ENCODE data around the gene DENND1A. TPM values are rescaled to one million over a fixed set of nuclear protein-coding genes. Genes with fewer than 3 reads are reported as not detected.

Gene DENND1A
- total and polyA plus RNA-seq, 12 donors = 7.3 to 36.7 (median 19.6) TPM

- intact Hi-C loops (cut with DNase I) = no loop called here
- Histone ChIP-seq H3K27me3 (no peaks in the 10 kb centered on the region), H3K36me3 (replicated peaks in 1 of 2) (no peaks in the 10 kb centered on the region), H3K4me1 (replicated peaks in 1 of 2) (no peaks in the 10 kb centered on the region), H3K9me3 (replicated peaks in 1 of 3) (no peaks in the 10 kb centered on the region), H3K27ac (no peak overlapping the region), H3K4me3 (no peak overlapping the region)
- no peak for DNase-seq
- TF ChIP-seq POLR2A (IDR thresholded peaks at IDR 0.05) (no peak), CTCF (IDR thresholded peaks at IDR 0.05) (no peak)
- WGBS, 4 donors = 79 to 86% (median 83%) methylated on average over 20 of the region's 20 CpGs
Measured at GRCh38 chr9:123407217-123407851, 522.6 kb downstream of the DENND1A start.

GRCh38 chr9:123406691-123407216 is 523.2 kb downstream of the DENND1A start:
- 70 to 78% (median 75%) methylated on average over 12 to 13 of the region's 13 CpGs for WGBS, 4 donors
- intact Hi-C loops (cut with DNase I) = no loop called here
- DNase-seq = no peak

GRCh38 chr9:123406016-123406415 is 523.9 kb downstream of the DENND1A start:
- Histone ChIP-seq H3K4me3 (no peak overlapping the region), H3K9me3 (replicated peaks in 1 of 3) (no peaks in the 10 kb centered on the region), H3K27me3 (no peaks in the 10 kb centered on the region), H3K36me3 (replicated peaks in 1 of 2) (no peaks in the 10 kb centered on the region), H3K4me1 (replicated peaks in 1 of 2) (no peaks in the 10 kb centered on the region), H3K27ac (no peak overlapping the region)
- 81 to 100% (median 93%) methylated on average over 3 to 6 of the region's 6 CpGs for WGBS, 4 donors
- no peak for DNase-seq
- TF ChIP-seq CTCF (IDR thresholded peaks at IDR 0.05) (no peak), POLR2A (IDR thresholded peaks at IDR 0.05) (no peak)
- intact Hi-C loops (cut with DNase I) = no loop called here

More at GRCh38 chr9:123406691-123407216, 523.2 kb downstream of the DENND1A start:
- Histone ChIP-seq H3K27me3 (no peaks in the 10 kb centered on the region), H3K9me3 (replicated peaks in 1 of 3) (no peaks in the 10 kb centered on the region), H3K4me3 (no peak overlapping the region), H3K36me3 (replicated peaks in 1 of 2) (no peaks in the 10 kb centered on the region), H3K4me1 (replicated peaks in 1 of 2) (no peaks in the 10 kb centered on the region), H3K27ac (no peak overlapping the region)
- TF ChIP-seq POLR2A (IDR thresholded peaks at IDR 0.05) (no peak), CTCF (IDR thresholded peaks at IDR 0.05) (no peak)

- H3K4me3 ChIP-seq = no peak overlapping the region
- H3K27me3 ChIP-seq = no peaks in the 10 kb centered on the region
- no peak for DNase-seq
- TF ChIP-seq POLR2A (IDR thresholded peaks at IDR 0.05) (no peak), CTCF (IDR thresholded peaks at IDR 0.05) (no peak)
- H3K4me1 ChIP-seq (replicated peaks in 1 of 2) = no peaks in the 10 kb centered on the region
- H3K36me3 ChIP-seq (replicated peaks in 1 of 2) = no peaks in the 10 kb centered on the region
- H3K27ac ChIP-seq = no peak overlapping the region
- H3K9me3 ChIP-seq (replicated peaks in 1 of 3) = no peaks in the 10 kb centered on the region
- 89 to 92% (median 91%) methylated on average over 11 to 17 of the region's 17 CpGs for WGBS, 4 donors
- intact Hi-C loops (cut with DNase I) = no loop called here
Measured at GRCh38 chr9:123402981-123403509, 526.9 kb downstream of the DENND1A start.

All from adrenal gland (tissue), 12 donors.